Kidney epithelial cell (primary cell): ENCODE measurements around the gene DLGAP1. TPM values are rescaled to one million over a fixed set of nuclear protein-coding genes. Genes with fewer than 3 reads are reported as not detected.

Source experiments
- DNase-seq: peaks from one replicate; pipeline ENCODE4 v3.0.0-alpha.2; 2010; ENCODE audit warnings: low read depth
- H3K27me3 ChIP-seq: 2 replicates; pipeline ENCODE4 v1.6.0; 2011; ENCODE audit warnings: low read length; ENCODE audit not compliant: control insufficient read depth, insufficient read depth
- H3K36me3 ChIP-seq: 2 replicates; pipeline ENCODE4 v1.5.1; 2011; ENCODE audit warnings: low read length; ENCODE audit not compliant: control insufficient read depth, insufficient read depth
- H3K4me3 ChIP-seq: 2 replicates; pipeline ENCODE4 v1.5.1; 2011; ENCODE audit warnings: low read depth, mild to moderate bottlenecking, control low read depth, low read length
- total RNA-seq: library from RNA; depleted of rRNA; stranded (reverse); fragments of >200 nt; gene quantifications from 2 replicates; pipeline ENCODE4 v1.2.3, GENCODE V29; 2015
- TF ChIP-seq, protein P1 (sequence below): IDR thresholded peaks from 2 replicates; pipeline ENCODE4 v1.5.1; 2011; ENCODE audit warnings: mild to moderate bottlenecking, moderate library complexity, low read length, control low read depth, inconsistent platforms; ENCODE audit not compliant: insufficient read depth, poor library complexity, severe bottlenecking

The DLGAP1 gene
- total RNA-seq, 1 donor from 2014 or later = 2.6 TPM

DNA sequence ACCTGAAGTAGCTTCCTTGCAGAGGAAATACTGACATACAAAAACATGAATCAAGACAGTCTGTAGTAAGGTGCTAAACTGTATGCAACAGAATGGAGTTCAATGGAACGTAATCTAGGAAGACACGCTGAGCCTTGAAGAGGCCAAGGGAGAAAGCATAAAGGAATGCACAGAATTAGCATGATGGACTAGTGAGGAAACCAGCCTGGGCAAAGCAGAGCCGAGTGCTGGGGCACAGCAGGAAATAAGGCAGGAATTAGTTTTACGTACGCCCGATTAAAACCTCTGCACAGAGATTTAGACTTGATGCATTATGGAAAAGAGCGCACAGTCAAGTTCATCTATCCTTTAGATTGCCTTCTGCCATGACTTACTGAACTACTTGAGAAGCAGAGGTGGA, 200.3 kb downstream of the DLGAP1 start:
- Histone ChIP-seq H3K4me3 (no peak overlapping the region), H3K36me3 (no peaks in the 10 kb centered on the region), H3K27me3 (no peaks in the 10 kb centered on the region)
- TF ChIP-seq, protein P1, sequence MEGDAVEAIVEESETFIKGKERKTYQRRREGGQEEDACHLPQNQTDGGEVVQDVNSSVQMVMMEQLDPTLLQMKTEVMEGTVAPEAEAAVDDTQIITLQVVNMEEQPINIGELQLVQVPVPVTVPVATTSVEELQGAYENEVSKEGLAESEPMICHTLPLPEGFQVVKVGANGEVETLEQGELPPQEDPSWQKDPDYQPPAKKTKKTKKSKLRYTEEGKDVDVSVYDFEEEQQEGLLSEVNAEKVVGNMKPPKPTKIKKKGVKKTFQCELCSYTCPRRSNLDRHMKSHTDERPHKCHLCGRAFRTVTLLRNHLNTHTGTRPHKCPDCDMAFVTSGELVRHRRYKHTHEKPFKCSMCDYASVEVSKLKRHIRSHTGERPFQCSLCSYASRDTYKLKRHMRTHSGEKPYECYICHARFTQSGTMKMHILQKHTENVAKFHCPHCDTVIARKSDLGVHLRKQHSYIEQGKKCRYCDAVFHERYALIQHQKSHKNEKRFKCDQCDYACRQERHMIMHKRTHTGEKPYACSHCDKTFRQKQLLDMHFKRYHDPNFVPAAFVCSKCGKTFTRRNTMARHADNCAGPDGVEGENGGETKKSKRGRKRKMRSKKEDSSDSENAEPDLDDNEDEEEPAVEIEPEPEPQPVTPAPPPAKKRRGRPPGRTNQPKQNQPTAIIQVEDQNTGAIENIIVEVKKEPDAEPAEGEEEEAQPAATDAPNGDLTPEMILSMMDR = no peak
- DNase-seq = no peak

DNA sequence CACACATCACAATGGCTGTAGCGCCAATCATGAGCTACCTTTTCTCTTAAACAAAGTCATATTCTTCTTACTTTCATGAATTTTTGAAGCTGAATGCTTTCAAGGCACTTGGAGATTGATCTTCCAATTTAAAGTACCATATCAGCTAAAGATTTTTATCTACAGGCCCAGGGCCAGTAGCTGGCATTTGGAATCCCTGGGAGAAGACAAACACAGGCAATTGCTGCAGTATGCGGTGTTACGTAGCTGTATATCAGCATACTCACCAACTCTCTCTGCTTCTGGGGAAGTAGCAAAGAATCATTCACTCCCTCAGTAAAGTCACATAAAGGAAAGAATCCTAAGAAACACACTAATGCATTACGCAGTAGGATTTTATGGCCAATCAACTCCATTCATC, 202.3 kb downstream of the DLGAP1 start:
- no peak overlapping the region for H3K4me3 ChIP-seq
- no peaks in the 10 kb centered on the region for H3K27me3 ChIP-seq
- H3K36me3 ChIP-seq = no peaks in the 10 kb centered on the region
- TF ChIP-seq, protein P1 = no peak
- DNase-seq = no peak

DNA sequence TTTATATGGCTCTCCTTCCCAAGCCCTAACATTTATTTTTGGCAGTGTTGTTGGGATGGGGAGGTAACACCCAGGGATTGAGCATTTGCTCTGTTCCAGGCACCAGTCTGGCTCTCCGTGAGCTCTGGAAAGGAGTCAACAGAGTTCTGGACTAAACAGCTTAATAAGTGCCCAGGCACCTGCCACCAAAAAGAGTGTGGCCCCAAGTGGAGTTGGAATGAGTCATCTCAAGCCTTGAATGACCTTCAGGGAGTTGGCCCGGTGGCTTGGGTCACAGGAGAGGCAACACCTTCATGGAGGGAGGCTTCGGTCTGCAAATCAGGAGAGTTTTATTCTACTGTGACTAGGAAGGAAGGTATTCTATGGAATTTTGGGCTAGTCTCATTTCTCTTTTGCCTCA, 203.2 kb downstream of the DLGAP1 start:
- TF ChIP-seq, protein P1 = no peak
- Histone ChIP-seq H3K4me3 (no peak overlapping the region), H3K36me3 (no peaks in the 10 kb centered on the region), H3K27me3 (no peaks in the 10 kb centered on the region)
- DNase-seq = no peak

DNA sequence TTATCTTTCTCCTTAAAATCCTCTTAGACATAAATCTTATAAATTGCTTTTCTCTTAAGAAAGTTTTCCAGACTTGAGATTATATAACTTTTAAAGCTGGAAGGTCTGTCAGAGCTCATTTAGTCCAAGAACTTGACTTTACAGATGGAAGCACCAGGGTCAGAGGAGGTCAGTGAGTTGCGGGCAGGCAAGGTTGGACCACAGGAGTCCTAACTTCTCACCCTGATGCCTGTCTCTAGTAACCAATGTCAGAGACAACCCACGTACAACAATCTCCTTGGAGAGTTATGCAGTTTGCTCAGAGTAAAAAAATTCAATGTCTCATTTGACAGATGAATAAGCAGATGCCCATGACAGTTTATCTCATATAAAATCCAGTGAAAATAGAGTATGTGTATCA, 203.9 kb downstream of the DLGAP1 start:
- no peak for DNase-seq
- TF ChIP-seq, protein P1 = no peak
- Histone ChIP-seq H3K36me3 (no peaks in the 10 kb centered on the region), H3K4me3 (no peak overlapping the region), H3K27me3 (no peaks in the 10 kb centered on the region)

DNA sequence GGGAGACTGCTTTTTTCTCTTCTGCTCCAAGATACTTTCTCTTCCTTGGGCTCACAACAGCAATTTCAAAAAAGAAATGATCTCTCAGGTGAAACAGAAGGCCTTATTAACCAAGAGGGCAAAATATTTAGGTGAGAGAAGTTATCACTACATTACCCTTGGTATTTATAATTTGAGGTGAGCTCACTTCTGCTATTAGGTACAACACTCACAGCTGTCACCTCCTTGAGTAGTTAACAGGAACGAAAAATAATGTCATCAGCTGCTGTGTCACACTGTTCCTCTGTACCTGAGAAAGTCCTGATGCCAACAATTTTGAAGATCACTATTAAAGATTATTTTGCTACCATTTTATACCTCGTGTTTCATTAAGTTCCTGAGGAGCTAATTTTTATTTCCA, 205.0 kb downstream of the DLGAP1 start:
- Histone ChIP-seq H3K27me3 (no peaks in the 10 kb centered on the region), H3K36me3 (no peaks in the 10 kb centered on the region)

DNA sequence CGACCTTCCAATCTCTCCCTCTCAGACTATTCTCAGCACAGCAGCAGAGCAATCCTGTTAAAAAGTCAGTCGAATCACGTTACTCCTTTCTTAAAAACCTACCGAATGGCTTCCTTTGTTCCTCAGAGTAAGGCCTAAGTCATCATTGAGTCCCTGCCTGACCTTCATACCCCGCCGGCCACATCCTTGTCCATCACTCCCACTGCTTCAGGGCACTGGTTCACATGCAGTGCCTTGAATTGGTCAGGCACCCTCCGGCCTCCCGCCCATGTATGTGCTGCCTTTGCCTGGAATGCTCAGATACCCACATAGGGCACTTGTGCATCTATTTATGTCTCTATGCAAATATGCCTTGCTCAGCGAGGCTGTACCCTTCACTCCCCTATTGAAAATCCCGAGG, 206.4 kb downstream of the DLGAP1 start:
- DNase-seq = no peak
- no peak overlapping the region for H3K4me3 ChIP-seq
- TF ChIP-seq, protein P1 = no peak
- H3K27me3 ChIP-seq = no peaks in the 10 kb centered on the region
- H3K36me3 ChIP-seq = no peaks in the 10 kb centered on the region

More for the DNA sequence above, 205.0 kb downstream of the DLGAP1 start:
- H3K4me3 ChIP-seq = no peak overlapping the region
- TF ChIP-seq, protein P1 = no peak
- DNase-seq = no peak
